Measurements from ENCODE around the gene SLC35F2. TPM values are rescaled to one million over a fixed set of nuclear protein-coding genes. Genes with fewer than 3 reads are reported as not detected.

Gene SLC35F2
- total RNA-seq, 1 experiment from 2014 or later = 35.7 TPM

- Histone ChIP-seq H2AFZ (no peak overlapping the region), H3K4me2 (no peak overlapping the region), H4K20me1 (ENCODE audit: insufficient read depth) (no peaks in the 10 kb centered on the region), H3F3A (ENCODE audit: insufficient read depth, low read depth) (peaks cover 10% of the 10 kb centered on the region), H3K36me3 (ENCODE audit: low read depth) (no peaks in the 10 kb centered on the region), H3K27ac (no peak overlapping the region), H3K4me1 (replicated peaks; ENCODE audit: insufficient read depth) (peaks cover 27% of the 10 kb centered on the region), H3K9me3 (ENCODE audit: insufficient read depth, low read depth) (no peaks in the 10 kb centered on the region), H3K9me2 (ENCODE audit: insufficient read depth) (no peaks in the 10 kb centered on the region), H3K4me3 (no peak overlapping the region), H3K79me2 (ENCODE audit: low read depth) (no peaks in the 10 kb centered on the region), H3K27me3 (ENCODE audit: insufficient read depth, low read depth) (no peaks in the 10 kb centered on the region)
- CTCF ChIA-PET = no interaction called here
- POLR2A ChIA-PET (ENCODE audit: unreplicated experiment) = no interaction called here
- intact Hi-C loops (cut with micrococcal nuclease; ENCODE audit: unreplicated experiment) = no loop called here
- no TSS peak for BruUV-seq (replicated peaks)
- TF ChIP-seq CTCF (conservative IDR thresholded peaks at IDR 0.05) (no peak), EZH2 (IDR thresholded peaks at IDR 0.05; ENCODE audit: low read depth) (no peak)
- no peak for DNase-seq
Measured at GRCh38 chr11:107783121-107783520, 75.5 kb downstream of the SLC35F2 start.

- POLR2A ChIA-PET (ENCODE audit: unreplicated experiment) = no interaction called here
- H3K9me2 ChIP-seq (ENCODE audit: insufficient read depth) = no peaks in the 10 kb centered on the region
- H2AFZ ChIP-seq = 0 out of 2 replicates have a peak overlapping the region, but pooled peaks have one; percentile 6
- H3K27me3 ChIP-seq (ENCODE audit: insufficient read depth, low read depth) = no peaks in the 10 kb centered on the region
- no peak overlapping the region for H3K4me3 ChIP-seq
- peaks cover 7% of the 10 kb centered on the region; the same call in 1 of the 2 replicates for H3K4me1 ChIP-seq (replicated peaks; ENCODE audit: insufficient read depth)
- DNase-seq = no peak
- intact Hi-C loops (cut with micrococcal nuclease; ENCODE audit: unreplicated experiment) = no loop called here
- no peaks in the 10 kb centered on the region; the same call in 1 of the 2 replicates for H3F3A ChIP-seq (ENCODE audit: insufficient read depth, low read depth)
- H4K20me1 ChIP-seq (ENCODE audit: insufficient read depth) = no peaks in the 10 kb centered on the region
- CTCF ChIA-PET = interaction anchor here (0.5 kb wide), 1 partner anchor 16 kb away, joined by 13 read pairs; no protein-coding TSS in a partner anchor
- no peak overlapping the region for H3K27ac ChIP-seq
- no peaks in the 10 kb centered on the region for H3K79me2 ChIP-seq (ENCODE audit: low read depth)
- H3K9me3 ChIP-seq (ENCODE audit: insufficient read depth, low read depth) = no peaks in the 10 kb centered on the region
- no TSS peak for BruUV-seq (replicated peaks)
- H3K4me2 ChIP-seq = no peak overlapping the region
- no peaks in the 10 kb centered on the region for H3K36me3 ChIP-seq (ENCODE audit: low read depth)
- no peak; the same call in 1 of the 2 replicates for TF ChIP-seq CTCF (conservative IDR thresholded peaks at IDR 0.05)
Measured at GRCh38 chr11:107780775-107781174, 77.8 kb downstream of the SLC35F2 start.

DNA sequence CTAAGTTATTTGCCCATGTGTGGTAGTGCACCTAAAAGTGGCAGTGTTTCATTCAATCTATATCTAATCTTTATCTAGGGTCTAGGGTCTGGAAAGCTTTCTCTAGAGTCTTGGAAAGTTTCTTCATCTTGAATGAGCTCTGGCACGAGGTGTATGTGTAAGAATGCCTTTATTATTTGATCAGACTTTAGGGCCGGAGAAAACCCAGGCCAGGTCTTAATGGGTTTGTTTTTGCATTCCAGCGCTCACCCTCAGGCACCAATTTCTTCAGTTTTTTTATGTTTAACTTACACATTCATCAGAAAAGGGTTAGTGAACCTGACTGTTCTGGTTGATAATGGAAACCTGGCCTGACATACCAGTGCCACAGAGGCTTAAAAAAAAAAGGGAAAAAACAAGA is 78.5 kb downstream of the SLC35F2 start:
- CTCF ChIA-PET = interaction anchor here (0.5 kb wide), 1 partner anchor 17 kb away, joined by 13 read pairs; no protein-coding TSS in a partner anchor
- Histone ChIP-seq H3K4me2 (no peak overlapping the region), H3K4me3 (no peak overlapping the region), H3K27me3 (ENCODE audit: insufficient read depth, low read depth) (no peaks in the 10 kb centered on the region), H3K9me2 (ENCODE audit: insufficient read depth) (no peaks in the 10 kb centered on the region), H3K79me2 (ENCODE audit: low read depth) (no peaks in the 10 kb centered on the region), H4K20me1 (ENCODE audit: insufficient read depth) (no peaks in the 10 kb centered on the region), H2AFZ (no peak overlapping the region), H3K9me3 (ENCODE audit: insufficient read depth, low read depth) (no peaks in the 10 kb centered on the region), H3K4me1 (replicated peaks; ENCODE audit: insufficient read depth) (peaks cover under 1% of the 10 kb centered on the region; the same call in 1 of the 2 replicates), H3K27ac (no peak overlapping the region), H3K36me3 (ENCODE audit: low read depth) (no peaks in the 10 kb centered on the region), H3F3A (ENCODE audit: insufficient read depth, low read depth) (no peaks in the 10 kb centered on the region)
- BruUV-seq (replicated peaks) = no TSS peak
- intact Hi-C loops (cut with micrococcal nuclease; ENCODE audit: unreplicated experiment) = no loop called here
- POLR2A ChIA-PET (ENCODE audit: unreplicated experiment) = no interaction called here
- TF ChIP-seq EZH2 (IDR thresholded peaks at IDR 0.05; ENCODE audit: low read depth) = no peak
- peak in 1 of 2 experiments; percentile 49 for DNase-seq
